WTC11 (cell line): ENCODE data around the gene SPEM2. TPM values are rescaled to one million over a fixed set of nuclear protein-coding genes. Genes with fewer than 3 reads are reported as not detected.

Experiments
- ATAC-seq: fragments of 200-7000 bp; cut with Tn5 transposase; 2 replicates; pipeline ENCODE4 v1.10.0; 2021; ENCODE audit warnings: mild to moderate bottlenecking, moderate library complexity
- CTCF ChIA-PET: fragments of 300-600 bp; sonication (Branson Sonifier 250); formaldehyde crosslinking; loops from one replicate; lab custom pipeline; 2021; ENCODE audit warnings: antibody characterized with exemption; lab: Charles Lee
- POLR2A ChIA-PET: fragments of 350-600 bp; sonication (Branson Sonifier 250); formaldehyde crosslinking; loops from one replicate; lab custom pipeline; 2021; ENCODE audit warnings: antibody characterized with exemption; lab: Charles Lee
- DNase-seq: peaks from one replicate; pipeline ENCODE4 v3.0.0; 2021; ENCODE audit warnings: low spot score
- H3K27ac Mint-ChIP-seq: 2 replicates; pipeline ENCODE4 v1.8.0; 2021; ENCODE audit warnings: mixed read lengths
- H3K27me3 Mint-ChIP-seq: 2 replicates; pipeline ENCODE4 v1.8.0; 2021; ENCODE audit warnings: low read depth, mild to moderate bottlenecking, moderate library complexity, mixed read lengths
- H3K36me3 Mint-ChIP-seq: 2 replicates; pipeline ENCODE4 v1.8.0; 2021; ENCODE audit warnings: mixed read lengths
- H3K4me1 Mint-ChIP-seq: 2 replicates; pipeline ENCODE4 v1.8.0; 2022; ENCODE audit warnings: mixed read lengths
- H3K4me3 Mint-ChIP-seq: 2 replicates; pipeline ENCODE4 v1.8.0; 2021; ENCODE audit warnings: mild to moderate bottlenecking, moderate library complexity, mixed read lengths
- H3K9me3 Mint-ChIP-seq: 2 replicates; pipeline ENCODE4 v1.8.0; 2021; ENCODE audit warnings: mixed read lengths
- GRHL2 ChIP-seq: fragments of 250-450 bp; sonication (Bioruptor Pico); IDR thresholded peaks from 2 replicates; pipeline ENCODE4 v1.8.0; 2022; ENCODE audit warnings: mild to moderate bottlenecking, moderate library complexity; ENCODE audit not compliant: insufficient replicate concordance, severe bottlenecking
- HMGA2 ChIP-seq: fragments of 250-450 bp; sonication (Bioruptor Pico); IDR thresholded peaks from 2 replicates; pipeline ENCODE4 v1.4.0; 2021; ENCODE audit warnings: mild to moderate bottlenecking, moderate library complexity
- IRF2 ChIP-seq: sonication (generic); formaldehyde crosslinking; IDR thresholded peaks from 2 replicates; pipeline ENCODE4 v1.8.0; 2022; ENCODE audit warnings: low read depth, missing genetic modification reagents, borderline replicate concordance
- OVOL2 ChIP-seq: fragments of 250-450 bp; sonication (Bioruptor Pico); IDR thresholded peaks from 2 replicates; pipeline ENCODE4 v1.9.0; 2021; ENCODE audit warnings: mild to moderate bottlenecking, borderline replicate concordance
- SMAD4 ChIP-seq: sonication (generic); formaldehyde crosslinking; IDR thresholded peaks from 2 replicates; pipeline ENCODE4 v1.8.0; 2022; ENCODE audit warnings: mild to moderate bottlenecking, missing genetic modification reagents
- SOX15 ChIP-seq: fragments of 250-450 bp; sonication (Bioruptor Pico); IDR thresholded peaks from 2 replicates; pipeline ENCODE4 v1.9.0; 2021; ENCODE audit warnings: mild to moderate bottlenecking
- TEAD4 ChIP-seq: sonication (generic); formaldehyde crosslinking; IDR thresholded peaks from 2 replicates; pipeline ENCODE4 v1.8.0; 2022; ENCODE audit warnings: mild to moderate bottlenecking, missing genetic modification reagents
- ZBTB21 ChIP-seq: sonication (generic); formaldehyde crosslinking; IDR thresholded peaks from 2 replicates; pipeline ENCODE4 v1.8.1; 2023; ENCODE audit warnings: mild to moderate bottlenecking, missing genetic modification reagents, borderline replicate concordance
- ZNF423 ChIP-seq: fragments of 250-450 bp; sonication (Bioruptor Pico); IDR thresholded peaks from 2 replicates; pipeline ENCODE4 v2.1.2; 2022; ENCODE audit warnings: mild to moderate bottlenecking, moderate library complexity
- total RNA-seq: library from RNA; stranded (reverse); gene quantifications from 3 replicates; pipeline ENCODE4 v1.2.3, GENCODE V29; 2021
- TF ChIP-seq, protein P1 (sequence below): sonication (generic); formaldehyde crosslinking; IDR thresholded peaks from 2 replicates; pipeline ENCODE4 v1.8.1; 2022; ENCODE audit warnings: low read depth, mild to moderate bottlenecking, moderate library complexity, missing genetic modification reagents, borderline replicate concordance
- TF ChIP-seq, protein P2 (sequence below): sonication (generic); formaldehyde crosslinking; IDR thresholded peaks from 2 replicates; pipeline ENCODE4 v1.8.0; 2023; ENCODE audit warnings: missing genetic modification reagents, mild to moderate bottlenecking, borderline replicate concordance
- TF ChIP-seq, protein P3 (sequence below): sonication (generic); formaldehyde crosslinking; IDR thresholded peaks from 2 replicates; pipeline ENCODE4 v1.8.1; 2023; ENCODE audit warnings: mild to moderate bottlenecking, missing genetic modification reagents
- TF ChIP-seq, protein P4 (sequence below): sonication (generic); formaldehyde crosslinking; IDR thresholded peaks from 2 replicates; pipeline ENCODE4 v1.8.1; 2022; ENCODE audit warnings: mild to moderate bottlenecking, moderate library complexity, missing genetic modification reagents
- TF ChIP-seq, protein P5 (sequence below): sonication (generic); formaldehyde crosslinking; IDR thresholded peaks from 2 replicates; pipeline ENCODE4 v1.8.1; 2023; ENCODE audit warnings: mild to moderate bottlenecking, missing genetic modification reagents, moderate library complexity

SPEM2 gene
- total RNA-seq, 1 experiment from 2014 or later = 0.13 TPM

DNA sequence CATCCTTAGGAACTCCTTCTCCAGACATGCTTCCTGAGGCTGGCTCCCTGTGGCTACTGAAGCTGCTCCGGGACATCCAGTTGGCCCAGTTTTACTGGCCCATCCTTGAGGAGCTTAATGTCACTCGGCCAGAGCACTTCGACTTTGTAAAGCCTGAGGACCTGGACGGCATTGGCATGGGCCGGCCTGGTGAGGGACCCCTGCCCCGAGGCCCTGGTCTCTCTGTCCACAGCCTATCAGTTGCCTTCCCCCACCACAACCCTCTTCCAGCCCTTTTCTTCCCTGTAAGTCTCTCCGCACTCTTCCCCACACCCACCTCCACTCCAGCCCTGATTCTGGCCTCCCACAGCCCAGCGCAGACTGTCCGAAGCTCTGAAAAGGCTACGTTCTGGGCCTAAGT is 42.5 kb upstream of the SPEM2 start:
- Mint-ChIP-seq H3K4me1 (peaks cover 26% of the 10 kb centered on the region), H3K36me3 (no peaks in the 10 kb centered on the region; the same call in none of the 2 replicates), H3K27ac (no peak overlapping the region), H3K27me3 (peaks cover 48% of the 10 kb centered on the region), H3K9me3 (peaks cover 8% of the 10 kb centered on the region), H3K4me3 (no peak overlapping the region)
- ATAC-seq = no peak
- POLR2A ChIA-PET = no interaction called here
- TF ChIP-seq GRHL2 (no peak), ZNF423 (CRISPR knock-in tag) (no peak), TEAD4 (no peak), SOX15 (no peak), SMAD4 (no peak), OVOL2 (CRISPR knock-in tag) (no peak), IRF2 (CRISPR knock-in tag) (no peak), HMGA2 (CRISPR knock-in tag) (no peak)
- TF ChIP-seq, protein P1, sequence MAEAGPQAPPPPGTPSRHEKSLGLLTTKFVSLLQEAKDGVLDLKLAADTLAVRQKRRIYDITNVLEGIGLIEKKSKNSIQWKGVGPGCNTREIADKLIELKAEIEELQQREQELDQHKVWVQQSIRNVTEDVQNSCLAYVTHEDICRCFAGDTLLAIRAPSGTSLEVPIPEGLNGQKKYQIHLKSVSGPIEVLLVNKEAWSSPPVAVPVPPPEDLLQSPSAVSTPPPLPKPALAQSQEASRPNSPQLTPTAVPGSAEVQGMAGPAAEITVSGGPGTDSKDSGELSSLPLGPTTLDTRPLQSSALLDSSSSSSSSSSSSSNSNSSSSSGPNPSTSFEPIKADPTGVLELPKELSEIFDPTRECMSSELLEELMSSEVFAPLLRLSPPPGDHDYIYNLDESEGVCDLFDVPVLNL = no peak
- TF ChIP-seq, protein P2, sequence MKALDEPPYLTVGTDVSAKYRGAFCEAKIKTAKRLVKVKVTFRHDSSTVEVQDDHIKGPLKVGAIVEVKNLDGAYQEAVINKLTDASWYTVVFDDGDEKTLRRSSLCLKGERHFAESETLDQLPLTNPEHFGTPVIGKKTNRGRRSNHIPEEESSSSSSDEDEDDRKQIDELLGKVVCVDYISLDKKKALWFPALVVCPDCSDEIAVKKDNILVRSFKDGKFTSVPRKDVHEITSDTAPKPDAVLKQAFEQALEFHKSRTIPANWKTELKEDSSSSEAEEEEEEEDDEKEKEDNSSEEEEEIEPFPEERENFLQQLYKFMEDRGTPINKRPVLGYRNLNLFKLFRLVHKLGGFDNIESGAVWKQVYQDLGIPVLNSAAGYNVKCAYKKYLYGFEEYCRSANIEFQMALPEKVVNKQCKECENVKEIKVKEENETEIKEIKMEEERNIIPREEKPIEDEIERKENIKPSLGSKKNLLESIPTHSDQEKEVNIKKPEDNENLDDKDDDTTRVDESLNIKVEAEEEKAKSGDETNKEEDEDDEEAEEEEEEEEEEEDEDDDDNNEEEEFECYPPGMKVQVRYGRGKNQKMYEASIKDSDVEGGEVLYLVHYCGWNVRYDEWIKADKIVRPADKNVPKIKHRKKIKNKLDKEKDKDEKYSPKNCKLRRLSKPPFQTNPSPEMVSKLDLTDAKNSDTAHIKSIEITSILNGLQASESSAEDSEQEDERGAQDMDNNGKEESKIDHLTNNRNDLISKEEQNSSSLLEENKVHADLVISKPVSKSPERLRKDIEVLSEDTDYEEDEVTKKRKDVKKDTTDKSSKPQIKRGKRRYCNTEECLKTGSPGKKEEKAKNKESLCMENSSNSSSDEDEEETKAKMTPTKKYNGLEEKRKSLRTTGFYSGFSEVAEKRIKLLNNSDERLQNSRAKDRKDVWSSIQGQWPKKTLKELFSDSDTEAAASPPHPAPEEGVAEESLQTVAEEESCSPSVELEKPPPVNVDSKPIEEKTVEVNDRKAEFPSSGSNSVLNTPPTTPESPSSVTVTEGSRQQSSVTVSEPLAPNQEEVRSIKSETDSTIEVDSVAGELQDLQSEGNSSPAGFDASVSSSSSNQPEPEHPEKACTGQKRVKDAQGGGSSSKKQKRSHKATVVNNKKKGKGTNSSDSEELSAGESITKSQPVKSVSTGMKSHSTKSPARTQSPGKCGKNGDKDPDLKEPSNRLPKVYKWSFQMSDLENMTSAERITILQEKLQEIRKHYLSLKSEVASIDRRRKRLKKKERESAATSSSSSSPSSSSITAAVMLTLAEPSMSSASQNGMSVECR (CRISPR knock-in tag) = no peak
- TF ChIP-seq, protein P3, sequence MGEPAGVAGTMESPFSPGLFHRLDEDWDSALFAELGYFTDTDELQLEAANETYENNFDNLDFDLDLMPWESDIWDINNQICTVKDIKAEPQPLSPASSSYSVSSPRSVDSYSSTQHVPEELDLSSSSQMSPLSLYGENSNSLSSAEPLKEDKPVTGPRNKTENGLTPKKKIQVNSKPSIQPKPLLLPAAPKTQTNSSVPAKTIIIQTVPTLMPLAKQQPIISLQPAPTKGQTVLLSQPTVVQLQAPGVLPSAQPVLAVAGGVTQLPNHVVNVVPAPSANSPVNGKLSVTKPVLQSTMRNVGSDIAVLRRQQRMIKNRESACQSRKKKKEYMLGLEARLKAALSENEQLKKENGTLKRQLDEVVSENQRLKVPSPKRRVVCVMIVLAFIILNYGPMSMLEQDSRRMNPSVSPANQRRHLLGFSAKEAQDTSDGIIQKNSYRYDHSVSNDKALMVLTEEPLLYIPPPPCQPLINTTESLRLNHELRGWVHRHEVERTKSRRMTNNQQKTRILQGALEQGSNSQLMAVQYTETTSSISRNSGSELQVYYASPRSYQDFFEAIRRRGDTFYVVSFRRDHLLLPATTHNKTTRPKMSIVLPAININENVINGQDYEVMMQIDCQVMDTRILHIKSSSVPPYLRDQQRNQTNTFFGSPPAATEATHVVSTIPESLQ (CRISPR knock-in tag) = no peak
- TF ChIP-seq, protein P4, sequence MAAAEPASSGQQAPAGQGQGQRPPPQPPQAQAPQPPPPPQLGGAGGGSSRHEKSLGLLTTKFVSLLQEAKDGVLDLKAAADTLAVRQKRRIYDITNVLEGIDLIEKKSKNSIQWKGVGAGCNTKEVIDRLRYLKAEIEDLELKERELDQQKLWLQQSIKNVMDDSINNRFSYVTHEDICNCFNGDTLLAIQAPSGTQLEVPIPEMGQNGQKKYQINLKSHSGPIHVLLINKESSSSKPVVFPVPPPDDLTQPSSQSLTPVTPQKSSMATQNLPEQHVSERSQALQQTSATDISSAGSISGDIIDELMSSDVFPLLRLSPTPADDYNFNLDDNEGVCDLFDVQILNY (CRISPR knock-in tag) = no peak
- no peak for DNase-seq
- CTCF ChIA-PET = interaction anchor here (0.5 to 1.6 kb wide), 2 partner anchors 15 to 480 kb away, joined by 5 to 6 read pairs; no protein-coding TSS in a partner anchor

DNA sequence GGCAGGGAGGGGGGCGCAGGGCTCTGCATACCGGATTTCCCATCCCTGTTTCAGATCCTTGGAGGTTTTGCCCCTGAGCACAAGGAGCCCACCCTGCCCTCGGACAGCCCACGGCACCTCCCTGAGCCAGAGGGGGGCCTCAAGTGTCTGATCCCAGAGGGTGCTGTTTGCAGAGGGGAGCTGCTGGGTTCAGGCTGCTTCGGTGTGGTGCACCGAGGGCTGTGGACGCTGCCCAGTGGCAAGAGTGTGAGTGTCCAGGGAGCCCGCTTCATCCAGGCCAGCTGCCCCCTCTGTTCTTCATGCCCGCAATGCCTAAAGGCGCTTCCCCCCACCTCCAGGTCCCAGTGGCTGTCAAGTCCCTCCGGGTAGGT is 42.1 kb upstream of the SPEM2 start:
- Mint-ChIP-seq H3K4me1 (peaks cover 26% of the 10 kb centered on the region), H3K27me3 (peaks cover 46% of the 10 kb centered on the region), H3K27ac (no peak overlapping the region), H3K4me3 (peak overlapping the region; percentile 58), H3K9me3 (peaks cover 8% of the 10 kb centered on the region), H3K36me3 (no peaks in the 10 kb centered on the region; the same call in none of the 2 replicates)
- ATAC-seq = no peak
- POLR2A ChIA-PET = interaction anchor here (1.9 kb wide), 1 partner anchor 10 kb away, joined by 7 read pairs; the partner anchor contains the start of gene PLSCR3
- no peak for DNase-seq
- TF ChIP-seq ZBTB21 (CRISPR knock-in tag) = 0 out of 2 replicates have a peak, but pooled peaks have one; percentile 13
- TF ChIP-seq, protein P5, sequence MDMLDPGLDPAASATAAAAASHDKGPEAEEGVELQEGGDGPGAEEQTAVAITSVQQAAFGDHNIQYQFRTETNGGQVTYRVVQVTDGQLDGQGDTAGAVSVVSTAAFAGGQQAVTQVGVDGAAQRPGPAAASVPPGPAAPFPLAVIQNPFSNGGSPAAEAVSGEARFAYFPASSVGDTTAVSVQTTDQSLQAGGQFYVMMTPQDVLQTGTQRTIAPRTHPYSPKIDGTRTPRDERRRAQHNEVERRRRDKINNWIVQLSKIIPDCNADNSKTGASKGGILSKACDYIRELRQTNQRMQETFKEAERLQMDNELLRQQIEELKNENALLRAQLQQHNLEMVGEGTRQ (CRISPR knock-in tag) = no peak
- CTCF ChIA-PET = interaction anchor here (1.4 to 2.4 kb wide), 4 partner anchors 15 to 177 kb away, joined by 4 to 10 read pairs (median 6); no protein-coding TSS in a partner anchor
